Gastroesophageal sphincter (tissue), 3 donors: ENCODE data around the gene PCNT.

ENCODE experiments used
- POLR2A ChIP-seq, 2 donors: fragments of 450-650 bp; IDR thresholded peaks; one replicate each; pipeline ENCODE4 v1.6.1; 2017; ENCODE audit warnings: antibody characterized with exemption in 2 of 2, mild to moderate bottlenecking in 2 of 2, moderate library complexity in 1 of 2
- TF ChIP-seq, protein P1 (sequence below), 4 experiments: fragments of 200-600 bp in 2 of 4; fragments of 450-650 bp in 2 of 4; sonication (generic) in 1 of 4; IDR thresholded peaks; one replicate each; pipeline ENCODE4 v1.5.1; 2017 to 2019; ENCODE audit warnings: antibody characterized with exemption in 4 of 4, mild to moderate bottlenecking in 2 of 4, moderate library complexity in 2 of 4

DNA sequence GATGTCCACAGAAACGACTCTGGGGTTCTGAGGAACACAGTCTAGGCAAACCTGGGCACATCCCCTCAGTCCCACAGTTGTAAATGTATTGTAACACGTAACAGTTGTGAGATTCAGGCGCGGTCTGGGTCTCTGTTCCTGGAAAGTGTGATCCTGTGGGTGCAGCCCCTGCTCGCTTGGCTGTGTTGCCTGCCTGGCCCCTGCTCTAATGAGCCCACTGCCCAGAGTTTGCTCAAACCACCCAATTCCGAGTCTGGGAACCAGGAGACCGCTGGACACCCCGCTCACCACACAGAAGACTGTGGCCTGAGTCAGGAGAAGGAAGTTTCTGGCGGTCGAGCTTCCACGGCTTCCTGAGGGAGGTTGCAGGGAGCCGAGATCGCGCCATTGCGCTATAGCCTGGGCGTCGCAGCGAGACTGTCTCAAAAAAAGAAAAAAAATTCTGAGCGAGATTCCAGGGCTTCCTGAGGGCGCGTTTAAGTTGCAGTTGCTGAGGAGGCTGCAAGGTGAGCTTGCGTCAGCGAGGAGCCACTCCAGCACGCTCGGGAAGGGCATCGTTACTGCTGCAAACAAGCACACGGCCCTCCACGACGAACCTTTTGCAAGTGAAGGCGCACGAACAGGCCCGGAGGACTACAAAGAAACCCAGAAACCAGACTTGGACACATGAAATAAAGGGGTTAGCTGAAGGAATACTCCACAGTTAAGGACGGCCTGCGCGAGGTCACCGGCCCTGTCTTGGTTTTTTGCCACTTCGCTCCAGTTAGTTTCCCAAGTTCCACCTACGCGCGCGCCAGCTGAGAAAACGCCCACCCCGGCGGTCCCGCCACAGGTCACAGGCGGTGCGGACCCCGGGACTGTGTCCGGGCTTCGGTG is 1.4 kb upstream of the PCNT start:
- no peak for TF ChIP-seq POLR2A (IDR thresholded peaks at IDR 0.05)
- TF ChIP-seq, protein P1, sequence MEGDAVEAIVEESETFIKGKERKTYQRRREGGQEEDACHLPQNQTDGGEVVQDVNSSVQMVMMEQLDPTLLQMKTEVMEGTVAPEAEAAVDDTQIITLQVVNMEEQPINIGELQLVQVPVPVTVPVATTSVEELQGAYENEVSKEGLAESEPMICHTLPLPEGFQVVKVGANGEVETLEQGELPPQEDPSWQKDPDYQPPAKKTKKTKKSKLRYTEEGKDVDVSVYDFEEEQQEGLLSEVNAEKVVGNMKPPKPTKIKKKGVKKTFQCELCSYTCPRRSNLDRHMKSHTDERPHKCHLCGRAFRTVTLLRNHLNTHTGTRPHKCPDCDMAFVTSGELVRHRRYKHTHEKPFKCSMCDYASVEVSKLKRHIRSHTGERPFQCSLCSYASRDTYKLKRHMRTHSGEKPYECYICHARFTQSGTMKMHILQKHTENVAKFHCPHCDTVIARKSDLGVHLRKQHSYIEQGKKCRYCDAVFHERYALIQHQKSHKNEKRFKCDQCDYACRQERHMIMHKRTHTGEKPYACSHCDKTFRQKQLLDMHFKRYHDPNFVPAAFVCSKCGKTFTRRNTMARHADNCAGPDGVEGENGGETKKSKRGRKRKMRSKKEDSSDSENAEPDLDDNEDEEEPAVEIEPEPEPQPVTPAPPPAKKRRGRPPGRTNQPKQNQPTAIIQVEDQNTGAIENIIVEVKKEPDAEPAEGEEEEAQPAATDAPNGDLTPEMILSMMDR (IDR thresholded peaks at IDR 0.05), result no peak
